Loucy (cell line): Measurements from ENCODE around the gene SH3RF3.

Source experiments
- H2AFZ ChIP-seq: fragments of 200-600 bp; sonication (generic); 2 replicates; pipeline ENCODE4 v1.6.0; 2016; ENCODE audit warnings: antibody characterized with exemption, mild to moderate bottlenecking, low read length, moderate library complexity
- H3F3A ChIP-seq: fragments of 200-600 bp; 2 replicates; pipeline ENCODE4 v1.6.0; 2016; ENCODE audit warnings: antibody characterized with exemption, low read depth, mild to moderate bottlenecking
- H3K27me3 ChIP-seq: fragments of 200-600 bp; sonication (generic); 2 replicates; pipeline ENCODE4 v1.6.1; 2014; ENCODE audit warnings: low read length, mild to moderate bottlenecking; ENCODE audit not compliant: insufficient read depth, poor library complexity, severe bottlenecking
- H3K36me3 ChIP-seq: fragments of 200-600 bp; sonication (generic); 2 replicates; pipeline ENCODE4 v1.6.1; 2016; ENCODE audit warnings: low read length; ENCODE audit not compliant: insufficient read depth
- H3K4me1 ChIP-seq: fragments of 200-600 bp; sonication (generic); 2 replicates; pipeline ENCODE4 v1.5.1; 2014; ENCODE audit warnings: low read length, mild to moderate bottlenecking; ENCODE audit not compliant: insufficient read depth, poor library complexity, severe bottlenecking
- H3K4me2 ChIP-seq: fragments of 200-600 bp; sonication (generic); 2 replicates; pipeline ENCODE4 v1.6.0; 2014; ENCODE audit warnings: antibody characterized with exemption, low read length, low read depth, mild to moderate bottlenecking; ENCODE audit not compliant: poor library complexity, severe bottlenecking
- H3K4me3 ChIP-seq: fragments of 200-600 bp; sonication (generic); 2 replicates; pipeline ENCODE4 v1.5.1; 2014; ENCODE audit warnings: low read length, mild to moderate bottlenecking, mixed read lengths; ENCODE audit not compliant: poor library complexity, severe bottlenecking
- H3K79me2 ChIP-seq: fragments of 200-600 bp; sonication (generic); 2 replicates; pipeline ENCODE4 v1.6.1; 2014; ENCODE audit warnings: low read length; ENCODE audit not compliant: insufficient read depth
- H3K9ac ChIP-seq: fragments of 200-600 bp; sonication (generic); 2 replicates; pipeline ENCODE4 v1.6.0; 2014; ENCODE audit warnings: mild to moderate bottlenecking, low read depth, low read length, moderate library complexity; ENCODE audit not compliant: poor library complexity, severe bottlenecking
- H3K9me2 ChIP-seq: fragments of 200-600 bp; sonication (generic); replicated peaks from 2 replicates; pipeline ENCODE4 v1.6.1; 2016; ENCODE audit warnings: low read depth, low read length, mixed read lengths
- H3K9me3 ChIP-seq: fragments of 200-600 bp; sonication (generic); 2 replicates; pipeline ENCODE4 v1.6.1; 2014; ENCODE audit warnings: mild to moderate bottlenecking, antibody characterized with exemption, low read length, low read depth; ENCODE audit not compliant: insufficient read depth
- H4K20me1 ChIP-seq: fragments of 200-600 bp; sonication (generic); 2 replicates; pipeline ENCODE4 v1.6.0; 2014; ENCODE audit warnings: antibody characterized with exemption, low read length, mild to moderate bottlenecking; ENCODE audit not compliant: insufficient read depth, poor library complexity, severe bottlenecking
- CTCF ChIP-seq: fragments of 200-600 bp; sonication (generic); conservative IDR thresholded peaks from 2 replicates; pipeline ENCODE4 v1.5.1; 2014; ENCODE audit warnings: mild to moderate bottlenecking, antibody characterized with exemption, low read length
- EZH2phosphoT487 ChIP-seq: fragments of 200-600 bp; IDR thresholded peaks from 2 replicates; pipeline ENCODE4 v1.6.1; 2018; ENCODE audit warnings: antibody characterized with exemption, mild to moderate bottlenecking, moderate library complexity, borderline replicate concordance

Gene SH3RF3

DNA sequence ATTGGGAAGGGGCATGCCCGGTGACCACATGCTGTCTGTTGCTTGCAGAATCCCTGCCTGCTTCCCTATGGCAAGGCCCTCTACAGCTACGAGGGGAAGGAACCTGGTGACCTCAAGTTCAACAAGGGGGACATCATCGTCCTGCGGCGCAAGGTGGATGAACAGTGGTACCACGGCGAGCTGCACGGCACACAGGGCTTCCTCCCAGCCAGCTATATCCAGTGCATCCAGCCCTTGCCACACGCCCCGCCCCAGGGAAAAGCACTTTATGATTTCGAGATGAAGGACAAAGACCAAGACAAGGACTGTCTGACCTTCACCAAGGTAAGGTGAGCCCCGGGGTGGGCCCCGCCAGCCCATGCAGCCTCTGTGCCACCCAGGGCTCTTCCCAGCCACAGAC lies 218.6 kb downstream of the SH3RF3 start:
- Histone ChIP-seq H3K4me1 (peaks cover 41% of the 10 kb centered on the region), H2AFZ (no peak overlapping the region), H3K4me3 (no peak overlapping the region), H3F3A (no peaks in the 10 kb centered on the region), H3K79me2 (no peaks in the 10 kb centered on the region), H3K36me3 (no peaks in the 10 kb centered on the region), H3K27me3 (no peaks in the 10 kb centered on the region), H3K9ac (no peak overlapping the region), H3K9me3 (no peaks in the 10 kb centered on the region), H4K20me1 (no peaks in the 10 kb centered on the region), H3K4me2 (no peak overlapping the region), H3K9me2 (no peaks in the 10 kb centered on the region)
- no peak for TF ChIP-seq CTCF
- no peak for TF ChIP-seq EZH2phosphoT487

GRCh38 chr2:109348190-109348589 lies 219.2 kb downstream of the SH3RF3 start:
- Histone ChIP-seq H3K4me1 (peaks cover 41% of the 10 kb centered on the region), H3K9me2 (no peaks in the 10 kb centered on the region), H3K4me3 (peak overlapping the region; percentile 16), H3K79me2 (no peaks in the 10 kb centered on the region), H3F3A (no peaks in the 10 kb centered on the region), H3K9ac (no peak overlapping the region), H3K27me3 (no peaks in the 10 kb centered on the region), H3K4me2 (peak overlapping the region; percentile 60), H3K9me3 (no peaks in the 10 kb centered on the region), H4K20me1 (no peaks in the 10 kb centered on the region), H3K36me3 (no peaks in the 10 kb centered on the region), H2AFZ (no peak overlapping the region)
- no peak for TF ChIP-seq CTCF
- no peak for TF ChIP-seq EZH2phosphoT487

DNA sequence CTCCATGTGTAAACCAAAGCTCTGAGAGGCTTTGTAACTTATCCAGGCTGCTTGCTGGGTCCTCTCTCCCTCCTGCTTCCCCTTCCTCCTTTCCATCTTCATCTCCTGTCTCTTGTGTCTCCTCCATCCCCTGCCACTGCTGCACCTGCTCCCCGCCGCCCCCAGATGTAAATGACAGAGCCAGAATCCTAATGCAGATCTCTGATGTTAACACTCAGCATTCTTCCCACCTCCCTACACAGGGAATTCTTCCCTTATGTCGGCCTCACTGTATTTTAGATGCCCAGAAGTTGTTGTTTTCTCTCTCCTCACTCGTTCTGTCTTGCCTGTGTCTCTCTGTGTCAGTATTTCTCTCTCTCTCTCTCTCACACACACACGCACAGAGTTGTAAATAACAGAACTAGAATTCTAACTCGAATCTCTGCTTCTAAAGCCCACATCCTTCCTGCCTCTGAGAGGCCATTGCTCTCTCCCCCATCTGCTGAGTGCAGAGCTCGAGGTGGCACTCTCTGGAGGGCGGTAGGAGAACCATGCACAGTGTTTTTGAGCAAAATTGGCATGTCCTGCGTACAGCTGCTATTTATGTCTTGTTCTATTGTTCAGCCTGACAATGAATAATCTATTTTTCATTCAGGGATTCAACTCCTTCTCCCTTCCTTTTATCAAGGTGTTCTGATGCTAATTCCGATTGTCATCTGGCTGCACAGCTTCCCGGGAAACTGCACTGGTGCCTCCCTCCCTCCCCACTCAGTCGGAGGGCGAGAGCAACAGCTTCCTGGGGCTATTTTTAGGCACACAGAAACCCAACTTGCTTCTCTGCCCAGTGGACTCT lies 219.9 kb downstream of the SH3RF3 start:
- Histone ChIP-seq H4K20me1 (no peaks in the 10 kb centered on the region), H3K4me1 (peaks cover 41% of the 10 kb centered on the region), H3K9me3 (no peaks in the 10 kb centered on the region), H3F3A (no peaks in the 10 kb centered on the region), H2AFZ (no peak overlapping the region), H3K9ac (peak overlapping the region; percentile 18), H3K27me3 (no peaks in the 10 kb centered on the region), H3K4me2 (peak overlapping the region; percentile 60), H3K36me3 (no peaks in the 10 kb centered on the region), H3K9me2 (no peaks in the 10 kb centered on the region), H3K4me3 (peak overlapping the region; percentile 39), H3K79me2 (no peaks in the 10 kb centered on the region)
- TF ChIP-seq CTCF (peak; percentile 51), EZH2phosphoT487 (no peak)
